Measurements from ENCODE around the gene SERPINA5. TPM values are rescaled to one million over a fixed set of nuclear protein-coding genes. Genes with fewer than 3 reads are reported as not detected.

Gene SERPINA5
- total and polyA plus RNA-seq, 2 of the 13 experiments (the other 11 are each of a cell fraction or from before 2014, with no cell fraction given): 449 to 498 TPM

GRCh38 chr14:94601884-94602391, 20.7 kb downstream of the SERPINA5 start (continued):
- TF ChIP-seq, protein P1, sequence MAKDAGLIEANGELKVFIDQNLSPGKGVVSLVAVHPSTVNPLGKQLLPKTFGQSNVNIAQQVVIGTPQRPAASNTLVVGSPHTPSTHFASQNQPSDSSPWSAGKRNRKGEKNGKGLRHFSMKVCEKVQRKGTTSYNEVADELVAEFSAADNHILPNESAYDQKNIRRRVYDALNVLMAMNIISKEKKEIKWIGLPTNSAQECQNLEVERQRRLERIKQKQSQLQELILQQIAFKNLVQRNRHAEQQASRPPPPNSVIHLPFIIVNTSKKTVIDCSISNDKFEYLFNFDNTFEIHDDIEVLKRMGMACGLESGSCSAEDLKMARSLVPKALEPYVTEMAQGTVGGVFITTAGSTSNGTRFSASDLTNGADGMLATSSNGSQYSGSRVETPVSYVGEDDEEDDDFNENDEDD (CRISPR knock-in tag; IDR thresholded peaks at IDR 0.05; ENCODE audit: borderline replicate concordance): no peak
- TF ChIP-seq PITX1 (CRISPR knock-in tag; IDR thresholded peaks at IDR 0.05) (no peak), ZNF3 (CRISPR knock-in tag; IDR thresholded peaks at IDR 0.05) (no peak), ZNF784 (CRISPR knock-in tag; IDR thresholded peaks at IDR 0.05; ENCODE audit: borderline replicate concordance) (no peak), SP5 (CRISPR knock-in tag; IDR thresholded peaks at IDR 0.05; ENCODE audit: borderline replicate concordance, low read depth) (no peak), GLI4 (CRISPR knock-in tag; IDR thresholded peaks at IDR 0.05; ENCODE audit: borderline replicate concordance) (no peak), CBX5 (CRISPR knock-in tag; IDR thresholded peaks at IDR 0.05; ENCODE audit: borderline replicate concordance) (no peak), ISL2 (CRISPR knock-in tag; IDR thresholded peaks at IDR 0.05) (no peak), KMT2A (CRISPR knock-in tag; IDR thresholded peaks at IDR 0.05) (no peak), U2AF1 (optimal IDR thresholded peaks at IDR 0.05; ENCODE audit: low read depth, low read length) (no peak), SIN3B (IDR thresholded peaks at IDR 0.05; ENCODE audit: low read length) (no peak), TARDBP (CRISPR knock-in tag; IDR thresholded peaks at IDR 0.05) (no peak), U2AF2 (IDR thresholded peaks at IDR 0.05; ENCODE audit: low read depth, low read length) (no peak), IRX3 (CRISPR knock-in tag; IDR thresholded peaks at IDR 0.05; ENCODE audit: borderline replicate concordance, low read depth) (no peak), MTF2 (CRISPR knock-in tag; IDR thresholded peaks at IDR 0.05; ENCODE audit: borderline replicate concordance) (no peak), ZNF354B (CRISPR knock-in tag; IDR thresholded peaks at IDR 0.05) (no peak), ZNF720 (CRISPR knock-in tag; IDR thresholded peaks at IDR 0.05) (no peak), ZNF274 (CRISPR knock-in tag; IDR thresholded peaks at IDR 0.05) (no peak), SCMH1 (CRISPR knock-in tag; IDR thresholded peaks at IDR 0.05; ENCODE audit: borderline replicate concordance) (no peak), ZNF816 (CRISPR knock-in tag; IDR thresholded peaks at IDR 0.05; ENCODE audit: borderline replicate concordance) (no peak), ZNF589 (CRISPR knock-in tag; conservative IDR thresholded peaks at IDR 0.05) (no peak), ZMAT3 (CRISPR knock-in tag; conservative IDR thresholded peaks at IDR 0.05) (no peak), ZNF160 (CRISPR knock-in tag; IDR thresholded peaks at IDR 0.05) (no peak), MEIS2 (CRISPR knock-in tag; IDR thresholded peaks at IDR 0.05) (no peak)
- TF ChIP-seq, protein P2, sequence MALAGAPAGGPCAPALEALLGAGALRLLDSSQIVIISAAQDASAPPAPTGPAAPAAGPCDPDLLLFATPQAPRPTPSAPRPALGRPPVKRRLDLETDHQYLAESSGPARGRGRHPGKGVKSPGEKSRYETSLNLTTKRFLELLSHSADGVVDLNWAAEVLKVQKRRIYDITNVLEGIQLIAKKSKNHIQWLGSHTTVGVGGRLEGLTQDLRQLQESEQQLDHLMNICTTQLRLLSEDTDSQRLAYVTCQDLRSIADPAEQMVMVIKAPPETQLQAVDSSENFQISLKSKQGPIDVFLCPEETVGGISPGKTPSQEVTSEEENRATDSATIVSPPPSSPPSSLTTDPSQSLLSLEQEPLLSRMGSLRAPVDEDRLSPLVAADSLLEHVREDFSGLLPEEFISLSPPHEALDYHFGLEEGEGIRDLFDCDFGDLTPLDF (CRISPR knock-in tag; IDR thresholded peaks at IDR 0.05): no peak
- TF ChIP-seq, protein P3, sequence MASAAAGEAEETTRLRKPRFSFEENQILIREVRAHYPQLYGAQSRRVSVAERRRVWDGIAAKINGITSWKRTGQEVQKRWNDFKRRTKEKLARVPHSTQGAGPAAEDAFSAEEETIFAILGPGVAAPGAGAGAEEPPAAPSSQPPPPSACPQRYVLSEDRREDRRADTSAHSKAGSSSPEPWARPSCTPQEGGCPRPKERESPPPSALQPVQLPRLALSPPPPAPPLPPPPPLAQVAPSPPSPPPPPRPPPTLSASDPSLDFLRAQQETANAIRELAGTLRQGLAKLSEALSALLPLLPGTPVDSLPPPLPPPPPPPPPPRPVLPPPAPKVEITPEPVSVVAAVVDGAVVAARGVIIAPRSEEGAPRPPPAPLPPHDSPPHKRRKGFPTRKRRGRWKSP (CRISPR knock-in tag; IDR thresholded peaks at IDR 0.05): no peak
- TF ChIP-seq, protein P4, sequence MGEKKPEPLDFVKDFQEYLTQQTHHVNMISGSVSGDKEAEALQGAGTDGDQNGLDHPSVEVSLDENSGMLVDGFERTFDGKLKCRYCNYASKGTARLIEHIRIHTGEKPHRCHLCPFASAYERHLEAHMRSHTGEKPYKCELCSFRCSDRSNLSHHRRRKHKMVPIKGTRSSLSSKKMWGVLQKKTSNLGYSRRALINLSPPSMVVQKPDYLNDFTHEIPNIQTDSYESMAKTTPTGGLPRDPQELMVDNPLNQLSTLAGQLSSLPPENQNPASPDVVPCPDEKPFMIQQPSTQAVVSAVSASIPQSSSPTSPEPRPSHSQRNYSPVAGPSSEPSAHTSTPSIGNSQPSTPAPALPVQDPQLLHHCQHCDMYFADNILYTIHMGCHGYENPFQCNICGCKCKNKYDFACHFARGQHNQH (CRISPR knock-in tag; IDR thresholded peaks at IDR 0.05): no peak
- TF ChIP-seq, protein P5, sequence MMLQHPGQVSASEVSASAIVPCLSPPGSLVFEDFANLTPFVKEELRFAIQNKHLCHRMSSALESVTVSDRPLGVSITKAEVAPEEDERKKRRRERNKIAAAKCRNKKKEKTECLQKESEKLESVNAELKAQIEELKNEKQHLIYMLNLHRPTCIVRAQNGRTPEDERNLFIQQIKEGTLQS (CRISPR knock-in tag; IDR thresholded peaks at IDR 0.05): no peak
